Central memory CD8-positive, alpha-beta T cell (primary cell): ENCODE measurements around the gene SPRTN.
"Not testable (repeated sequence)": the region's sequence is repeated elsewhere in the genome, so short reads cannot be mapped to it uniquely, and the experiment has no call there.

Experiments
- ATAC-seq: fragments of 150-1000 bp; cut with Tn5 transposase; replicated peaks from 2 replicates; pipeline ENCODE4 v1.10.0; 2022; ENCODE audit warnings: mild to moderate bottlenecking, moderate FRiP score, moderate number of reproducible peaks; ENCODE audit not compliant: poor library complexity, severe bottlenecking; ENCODE audit errors: extremely low read depth
- DNase-seq, 2 donors: peaks; one replicate each; pipeline ENCODE4 v3.0.0; 2021; ENCODE audit warnings: low spot score in 2 of 2
- H3K27ac Mint-ChIP-seq: one replicate; pipeline ENCODE4 v1.8.0; 2022; ENCODE audit warnings: low read depth, mild to moderate bottlenecking, moderate library complexity, mixed read lengths
- H3K27me3 Mint-ChIP-seq: one replicate; pipeline ENCODE4 v1.8.0; 2022; ENCODE audit warnings: mixed read lengths
- H3K36me3 Mint-ChIP-seq: one replicate; pipeline ENCODE4 v1.8.0; 2022; ENCODE audit warnings: mild to moderate bottlenecking, moderate library complexity, mixed read lengths; ENCODE audit not compliant: insufficient read depth
- H3K4me1 Mint-ChIP-seq: one replicate; pipeline ENCODE4 v1.8.0; 2022; ENCODE audit warnings: mixed read lengths
- H3K4me3 Mint-ChIP-seq: one replicate; pipeline ENCODE4 v1.8.0; 2022; ENCODE audit warnings: mild to moderate bottlenecking, moderate library complexity, mixed read lengths
- H3K9me3 Mint-ChIP-seq: one replicate; pipeline ENCODE4 v1.8.0; 2022; ENCODE audit warnings: mixed read lengths

The SPRTN gene

GRCh38 chr1:231347961-231348360 is 9.9 kb downstream of the SPRTN start:
- DNase-seq (no peak), ATAC-seq (no peak)
- Mint-ChIP-seq H3K27me3 (no peaks in the 10 kb centered on the region), H3K9me3 (no peaks in the 10 kb centered on the region), H3K27ac (no peak overlapping the region), H3K4me3 (no peak overlapping the region), H3K4me1 (peaks cover 26% of the 10 kb centered on the region), H3K36me3 (peaks cover 55% of the 10 kb centered on the region)

- Mint-ChIP-seq H3K27me3 (no peaks in the 10 kb centered on the region), H3K4me3 (no peak overlapping the region), H3K4me1 (peaks cover 21% of the 10 kb centered on the region), H3K27ac (peak overlapping the region; percentile 23), H3K9me3 (no peaks in the 10 kb centered on the region), H3K36me3 (peaks cover 57% of the 10 kb centered on the region)
- no peak for DNase-seq
- no peak for ATAC-seq
These were observed 10.3 kb downstream of the SPRTN start for GRCh38 chr1:231348442-231348841.

- H3K27me3 Mint-ChIP-seq, ATAC-seq, H3K9me3 Mint-ChIP-seq, DNase-seq, H3K4me3 Mint-ChIP-seq: not testable (repeated sequence)
- H3K4me1 Mint-ChIP-seq, result peaks cover 17% of the 10 kb centered on the region
- H3K36me3 Mint-ChIP-seq, result peaks cover 53% of the 10 kb centered on the region
- H3K27ac Mint-ChIP-seq, result peak overlapping the region; percentile 23
These were observed 10.8 kb downstream of the SPRTN start for GRCh38 chr1:231348856-231349255.

GRCh38 chr1:231351816-231352215 is 13.7 kb downstream of the SPRTN start:
- peaks cover 6% of the 10 kb centered on the region for H3K4me1 Mint-ChIP-seq
- no peaks in the 10 kb centered on the region for H3K9me3 Mint-ChIP-seq
- no peak for DNase-seq
- no peak overlapping the region for H3K27ac Mint-ChIP-seq
- H3K4me3 Mint-ChIP-seq, result no peak overlapping the region
- no peaks in the 10 kb centered on the region for H3K27me3 Mint-ChIP-seq
- H3K36me3 Mint-ChIP-seq, result peaks cover 40% of the 10 kb centered on the region
- ATAC-seq, result no peak

GRCh38 chr1:231353086-231353485 is 15.0 kb downstream of the SPRTN start:
- Mint-ChIP-seq H3K4me3 (no peak overlapping the region), H3K9me3 (no peaks in the 10 kb centered on the region), H3K27me3 (no peaks in the 10 kb centered on the region), H3K36me3 (peaks cover 34% of the 10 kb centered on the region), H3K4me1 (peaks cover 14% of the 10 kb centered on the region), H3K27ac (no peak overlapping the region)
- ATAC-seq, result no peak
- no peak for DNase-seq

GRCh38 chr1:231354330-231355020 is 16.4 kb downstream of the SPRTN start:
- Mint-ChIP-seq H3K27me3 (no peaks in the 10 kb centered on the region), H3K27ac (no peak overlapping the region), H3K4me3 (no peak overlapping the region), H3K9me3 (no peaks in the 10 kb centered on the region), H3K36me3 (peaks cover 25% of the 10 kb centered on the region), H3K4me1 (peaks cover 11% of the 10 kb centered on the region)
- no peak for ATAC-seq
- DNase-seq, result no peak

GRCh38 chr1:231355171-231355570 is 17.1 kb downstream of the SPRTN start:
- Mint-ChIP-seq H3K9me3 (no peaks in the 10 kb centered on the region), H3K27me3 (no peaks in the 10 kb centered on the region), H3K4me1 (peaks cover 17% of the 10 kb centered on the region), H3K36me3 (peaks cover 26% of the 10 kb centered on the region), H3K4me3 (no peak overlapping the region), H3K27ac (no peak overlapping the region)
- no peak for DNase-seq
- ATAC-seq, result no peak

GRCh38 chr1:231357187-231357772 is 19.2 kb downstream of the SPRTN start:
- DNase-seq (no peak), ATAC-seq (no peak)
- H3K9me3 Mint-ChIP-seq, result no peaks in the 10 kb centered on the region
- H3K27ac Mint-ChIP-seq, result peak overlapping the region; percentile 13
- H3K4me1 Mint-ChIP-seq, result peaks cover 17% of the 10 kb centered on the region
- peaks cover 19% of the 10 kb centered on the region for H3K36me3 Mint-ChIP-seq
- no peak overlapping the region for H3K4me3 Mint-ChIP-seq
- H3K27me3 Mint-ChIP-seq, result no peaks in the 10 kb centered on the region

- Mint-ChIP-seq H3K36me3 (peaks cover 13% of the 10 kb centered on the region), H3K27ac (peak overlapping the region; percentile 13), H3K9me3 (no peaks in the 10 kb centered on the region), H3K4me1 (peaks cover 17% of the 10 kb centered on the region), H3K4me3 (no peak overlapping the region), H3K27me3 (no peaks in the 10 kb centered on the region)
- peak; percentile 64 for ATAC-seq
- no peak for DNase-seq
These were observed 19.8 kb downstream of the SPRTN start for GRCh38 chr1:231357831-231358354.

GRCh38 chr1:231359113-231359512 is 21.0 kb downstream of the SPRTN start:
- Mint-ChIP-seq H3K4me1 (peaks cover 17% of the 10 kb centered on the region), H3K27me3 (no peaks in the 10 kb centered on the region), H3K9me3 (no peaks in the 10 kb centered on the region), H3K36me3 (peaks cover 10% of the 10 kb centered on the region), H3K27ac (peak overlapping the region; percentile 65), H3K4me3 (no peak overlapping the region)
- no peak for DNase-seq
- no peak for ATAC-seq

- Mint-ChIP-seq H3K9me3 (no peaks in the 10 kb centered on the region), H3K4me3 (no peak overlapping the region), H3K36me3 (peaks cover 27% of the 10 kb centered on the region), H3K27ac (no peak overlapping the region), H3K4me1 (peaks cover 20% of the 10 kb centered on the region), H3K27me3 (no peaks in the 10 kb centered on the region)
- ATAC-seq (no peak), DNase-seq (no peak)
These were observed 24.2 kb downstream of the SPRTN start for GRCh38 chr1:231362325-231362724.

- Mint-ChIP-seq H3K4me1 (peaks cover 13% of the 10 kb centered on the region), H3K36me3 (peaks cover 37% of the 10 kb centered on the region), H3K4me3 (no peak overlapping the region)
These were observed 25.5 kb downstream of the SPRTN start for GRCh38 chr1:231363624-231364023.

GRCh38 chr1:231364192-231364591 is 26.1 kb downstream of the SPRTN start:
- DNase-seq, result no peak
- ATAC-seq, result no peak
- Mint-ChIP-seq H3K4me3 (no peak overlapping the region), H3K4me1 (peaks cover 13% of the 10 kb centered on the region), H3K36me3 (peaks cover 37% of the 10 kb centered on the region), H3K27me3 (no peaks in the 10 kb centered on the region), H3K9me3 (no peaks in the 10 kb centered on the region), H3K27ac (no peak overlapping the region)

More at GRCh38 chr1:231363624-231364023, 25.5 kb downstream of the SPRTN start:
- DNase-seq, result no peak
- ATAC-seq, result no peak
- Mint-ChIP-seq H3K27ac (no peak overlapping the region), H3K27me3 (no peaks in the 10 kb centered on the region), H3K9me3 (no peaks in the 10 kb centered on the region)
